ENCODE measurements around the gene SLC35D3. TPM values are rescaled to one million over a fixed set of nuclear protein-coding genes. Genes with fewer than 3 reads are reported as not detected.
"Not testable (repeated sequence)": the region's sequence is repeated elsewhere in the genome, so short reads cannot be mapped to it uniquely, and the experiment has no call there.

Gene SLC35D3
- total RNA-seq, 1 donor from 2014 or later, result not detected

DNA sequence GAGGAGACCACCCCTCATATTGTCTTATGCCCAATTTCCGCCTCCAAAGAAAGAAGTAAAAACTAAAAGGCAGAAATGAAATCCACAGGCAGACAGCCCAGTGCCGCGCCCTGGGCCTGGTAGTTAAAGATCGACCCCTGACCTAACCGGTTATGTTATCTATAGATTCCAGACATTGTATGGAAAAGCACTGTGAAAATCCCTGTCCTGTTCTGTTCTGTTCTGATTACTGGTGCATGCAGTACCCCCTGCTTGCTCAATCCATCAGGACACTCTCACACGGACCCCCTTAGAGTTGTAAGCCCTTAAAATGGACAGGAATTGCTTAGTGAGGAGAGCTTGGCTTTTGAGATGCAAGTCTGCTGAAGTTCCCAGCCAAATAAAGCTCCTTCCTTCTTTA, 37.8 kb downstream of the SLC35D3 start:
- intact Hi-C loops (cut with DNase I); ATAC-seq (ENCODE audit: poor library complexity); DNase-seq: not testable (repeated sequence)

DNA sequence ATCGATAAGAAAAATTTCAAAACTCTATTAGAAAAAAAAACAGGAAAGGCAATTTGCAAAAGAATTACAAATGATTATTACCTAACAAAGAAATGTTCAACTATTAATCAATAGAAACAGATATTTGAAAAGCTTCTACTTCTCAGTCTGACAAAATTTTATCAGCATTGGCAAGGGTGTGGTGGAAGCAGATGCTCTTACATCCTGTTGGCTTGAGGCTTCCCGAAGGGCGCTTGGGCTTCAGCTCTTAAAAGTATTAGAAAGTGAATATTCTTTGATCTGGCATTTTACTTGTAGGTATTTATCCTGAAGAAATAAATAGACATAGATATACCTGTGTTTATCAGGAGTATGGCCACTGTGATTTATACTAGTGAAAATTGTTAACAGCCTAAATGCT, 38.7 kb downstream of the SLC35D3 start:
- DNase-seq (no peak), ATAC-seq (ENCODE audit: poor library complexity) (no peak)
- intact Hi-C loops (cut with DNase I), result no loop called here

DNA sequence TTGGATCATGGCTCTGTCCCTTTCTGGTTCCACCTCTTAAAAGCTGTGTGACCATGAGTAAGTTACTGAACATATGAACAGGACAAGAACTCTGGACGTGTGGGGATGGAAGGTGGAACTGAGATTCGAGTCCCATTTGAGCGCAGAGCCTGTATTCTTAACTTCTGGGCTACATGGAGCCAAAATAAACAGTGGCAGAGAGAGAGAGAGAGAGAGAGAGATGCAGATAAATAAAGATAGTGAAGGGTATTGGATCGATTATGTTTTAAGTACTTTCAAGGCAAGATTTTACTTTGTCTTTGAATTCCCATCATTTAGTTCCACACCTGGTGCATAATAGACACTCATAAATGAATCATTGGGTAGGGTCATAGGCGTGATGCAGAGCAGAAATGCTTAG, 39.7 kb downstream of the SLC35D3 start:
- intact Hi-C loops (cut with DNase I), result no loop called here
- ATAC-seq (ENCODE audit: poor library complexity), result no peak
- no peak for DNase-seq

DNA sequence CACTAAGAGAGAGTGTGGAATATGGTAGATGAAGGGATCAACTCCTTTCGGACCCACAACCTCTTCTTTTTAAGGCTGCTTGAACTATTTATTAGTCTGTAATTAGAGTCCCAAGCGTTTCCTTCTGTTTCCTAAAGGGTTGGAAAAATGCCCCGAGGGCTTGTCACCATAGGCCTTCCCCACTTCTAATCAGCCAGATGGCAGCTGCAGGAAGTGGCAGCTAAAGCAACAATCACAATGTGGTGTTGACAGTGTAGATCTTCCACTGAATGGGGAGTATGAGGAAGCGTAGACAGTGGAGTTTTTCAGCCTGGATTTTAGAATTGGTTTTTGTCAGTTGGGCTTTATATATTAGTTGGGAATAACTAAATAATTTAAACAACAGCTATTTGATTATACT, 40.6 kb downstream of the SLC35D3 start:
- intact Hi-C loops (cut with DNase I), result no loop called here
- ATAC-seq (ENCODE audit: poor library complexity) (peak; percentile 93), DNase-seq (peak; percentile 48)

DNA sequence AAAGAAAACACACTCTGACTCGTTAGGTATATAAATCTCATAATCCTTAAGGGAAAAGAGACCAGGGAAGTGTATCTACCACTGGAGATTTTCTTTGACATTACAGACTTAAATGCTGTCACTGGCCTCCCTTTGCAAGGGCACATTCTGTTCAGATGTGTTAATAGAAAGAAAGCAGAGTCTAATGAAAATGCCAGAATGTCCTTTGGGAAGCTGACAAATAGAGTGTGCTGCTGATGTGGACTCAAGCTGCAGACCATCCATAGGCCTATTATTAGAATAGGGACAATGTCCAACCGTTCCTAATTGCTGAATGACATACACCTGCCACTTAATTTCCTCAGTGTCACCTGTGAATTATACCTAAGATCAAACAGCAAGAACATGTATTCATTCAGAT, 41.2 kb downstream of the SLC35D3 start:
- no peak for DNase-seq
- intact Hi-C loops (cut with DNase I), result no loop called here
- peak; percentile 86 for ATAC-seq (ENCODE audit: poor library complexity)

DNA sequence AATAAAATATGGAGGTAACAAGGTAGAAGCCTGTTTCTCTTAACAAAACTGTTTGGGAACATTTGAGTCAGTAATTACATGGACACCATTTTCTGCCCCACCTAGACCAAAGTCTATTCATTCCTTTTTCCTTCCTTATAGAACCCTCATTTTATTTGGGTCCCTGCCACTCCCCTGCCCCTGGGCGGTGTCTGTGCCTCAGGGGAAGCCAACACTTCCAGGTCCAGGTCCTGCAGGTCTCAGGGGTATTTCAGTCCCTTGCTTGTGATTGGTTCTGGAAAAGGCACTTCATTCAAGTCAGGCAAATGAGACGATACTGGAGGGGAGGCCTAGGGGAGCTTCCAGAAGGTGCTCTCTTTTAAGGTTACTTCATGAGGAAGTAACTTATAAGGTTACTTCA, 42.3 kb downstream of the SLC35D3 start:
- intact Hi-C loops (cut with DNase I), result no loop called here
- ATAC-seq (ENCODE audit: poor library complexity) (no peak), DNase-seq (no peak)

DNA sequence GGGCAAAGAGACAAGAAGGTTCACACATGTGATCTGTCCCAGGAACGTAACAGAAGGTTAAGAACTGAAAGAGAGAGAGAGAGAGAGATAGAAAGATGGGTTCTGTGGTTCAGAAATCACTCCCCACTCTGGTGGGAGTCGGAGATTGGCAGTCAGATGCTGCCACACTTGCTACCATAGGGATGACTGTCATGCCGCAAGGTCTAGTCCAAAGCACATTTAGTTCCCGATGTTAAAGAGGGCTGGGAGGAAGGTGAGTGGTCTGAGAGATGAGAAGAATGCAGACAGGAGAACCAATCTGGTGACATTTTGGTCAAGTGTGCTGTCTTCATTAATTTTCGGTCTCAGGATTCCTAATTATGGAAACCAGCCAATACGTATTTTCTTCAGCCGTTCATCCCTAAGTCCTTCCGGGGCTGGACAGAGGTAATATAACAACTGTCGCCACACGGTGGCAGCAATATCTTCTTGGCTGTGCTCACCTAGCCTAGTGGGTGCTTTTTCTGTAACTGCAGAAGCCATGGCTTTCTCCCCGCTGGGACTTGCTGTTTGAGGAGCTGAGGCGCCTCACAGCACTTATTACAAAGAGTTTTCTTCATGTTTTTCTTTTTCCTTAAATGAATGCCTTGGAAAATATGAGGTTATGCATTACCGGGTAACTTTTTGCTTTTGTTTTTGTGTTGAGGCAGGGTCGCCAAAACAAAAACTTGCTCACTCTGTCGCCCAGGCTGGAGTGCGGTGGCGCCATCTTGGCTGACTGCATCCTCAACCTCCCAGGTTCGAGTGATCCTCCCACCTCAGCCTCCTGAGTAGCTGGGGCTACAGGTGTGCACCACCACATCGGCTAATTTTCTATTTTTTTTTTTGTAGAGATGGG, 46.0 kb downstream of the SLC35D3 start:
- peak; percentile 80 for DNase-seq
- peak; percentile 75 for ATAC-seq (ENCODE audit: poor library complexity)
- intact Hi-C loops (cut with DNase I), result no loop called here

DNA sequence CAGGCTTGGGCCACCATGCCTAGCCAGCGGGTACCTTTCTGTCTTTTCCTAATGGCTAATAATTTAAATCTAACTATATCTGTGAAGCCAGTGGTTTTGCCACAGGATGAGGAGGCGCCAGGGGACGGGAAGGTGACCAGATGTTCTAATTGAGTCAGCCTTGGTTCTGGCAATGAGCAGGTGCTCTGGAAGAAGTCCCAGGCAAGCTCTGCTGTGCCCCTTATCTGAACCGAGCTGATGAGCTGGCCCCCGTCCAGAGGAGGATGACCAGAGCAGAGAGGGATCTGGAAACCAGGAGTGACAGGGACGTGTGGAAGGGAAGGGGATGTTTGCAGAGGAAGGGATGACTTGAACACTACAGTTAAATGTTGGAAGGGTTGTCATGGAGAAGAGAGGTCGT, 46.7 kb downstream of the SLC35D3 start:
- peak; percentile 86 for DNase-seq
- intact Hi-C loops (cut with DNase I), result no loop called here
- ATAC-seq (ENCODE audit: poor library complexity), result peak; percentile 86

DNA sequence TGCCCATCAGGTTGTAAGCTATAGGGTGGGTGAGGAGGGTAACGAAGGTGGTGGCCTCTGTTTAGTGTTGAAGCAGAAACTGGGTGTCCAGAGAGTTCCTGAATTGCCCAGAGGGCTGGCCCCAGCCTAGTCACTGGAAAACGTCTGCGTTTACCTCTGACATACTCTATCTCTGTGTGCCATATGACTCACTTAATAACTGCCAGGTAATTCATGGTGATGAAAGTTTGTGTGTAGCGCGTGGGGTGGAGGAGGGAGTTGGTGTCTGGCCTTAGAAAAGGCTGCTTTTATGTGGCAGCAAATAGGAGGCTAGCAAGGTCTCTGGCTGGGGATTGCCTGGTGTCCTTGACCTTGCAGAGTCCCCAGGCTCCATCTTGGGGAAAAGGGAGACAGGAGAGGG, 47.3 kb downstream of the SLC35D3 start:
- DNase-seq (peak; percentile 49), ATAC-seq (ENCODE audit: poor library complexity) (peak; percentile 77)
- intact Hi-C loops (cut with DNase I), result no loop called here

DNA sequence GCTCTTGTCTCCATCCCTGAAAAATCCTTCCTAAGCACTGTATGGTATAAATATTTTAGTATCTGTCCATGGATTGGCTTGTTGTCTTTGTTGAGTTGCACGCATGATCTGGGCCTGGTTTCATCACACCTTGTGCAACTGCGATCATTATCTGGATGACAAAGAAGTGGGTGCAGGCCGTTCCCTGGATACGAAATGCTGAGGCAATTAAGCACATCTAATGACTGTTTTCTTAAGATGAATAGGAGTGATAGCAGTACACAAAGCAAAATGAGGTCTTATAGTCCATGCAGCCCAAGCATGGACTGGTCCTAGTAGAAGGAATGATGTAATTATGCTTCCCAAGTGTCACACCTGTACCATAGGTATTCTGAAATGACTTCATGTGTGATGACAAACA, 47.8 kb downstream of the SLC35D3 start:
- DNase-seq (no peak), ATAC-seq (ENCODE audit: poor library complexity) (no peak)
- intact Hi-C loops (cut with DNase I), result no loop called here

DNA sequence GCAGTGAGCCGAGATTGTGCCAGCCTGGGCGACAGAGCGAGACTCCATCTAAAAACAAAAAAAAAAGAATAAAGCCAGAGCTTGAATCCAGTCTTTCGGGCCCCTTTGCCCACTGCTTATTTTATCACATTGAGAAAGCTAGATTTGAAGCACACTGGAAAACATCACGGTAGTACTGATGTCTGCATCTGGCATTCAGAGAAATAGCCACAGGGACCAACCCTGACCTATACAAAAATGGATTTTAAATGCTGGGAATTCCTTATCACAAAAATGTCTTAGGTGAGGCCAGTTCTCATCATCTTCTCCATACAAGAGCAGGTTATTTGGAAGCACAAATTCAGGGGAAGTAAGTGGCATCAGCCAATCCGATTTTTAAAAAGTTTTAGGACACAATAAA, 49.5 kb downstream of the SLC35D3 start:
- no peak for ATAC-seq (ENCODE audit: poor library complexity)
- intact Hi-C loops (cut with DNase I), result no loop called here
- no peak for DNase-seq

DNA sequence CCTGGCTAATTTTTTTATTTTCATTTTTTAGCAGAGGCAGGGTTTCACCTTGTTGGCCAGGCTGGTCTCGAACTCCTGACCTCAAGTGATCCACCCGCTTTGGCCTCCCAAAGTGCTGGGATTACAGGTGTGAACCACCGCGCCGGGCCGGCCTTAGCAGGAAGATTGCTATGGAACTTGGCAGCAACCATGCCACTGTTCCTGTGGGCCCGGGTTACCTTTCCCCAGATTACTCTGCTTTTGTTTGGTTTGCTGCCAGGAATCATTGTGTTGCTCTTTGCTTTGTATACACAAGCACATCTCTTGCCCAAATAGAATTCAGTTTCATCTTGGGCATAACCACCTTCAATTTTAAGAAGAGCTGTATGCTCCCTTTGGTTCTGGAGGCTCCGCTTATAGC, 51.7 kb downstream of the SLC35D3 start:
- ATAC-seq (ENCODE audit: poor library complexity); intact Hi-C loops (cut with DNase I); DNase-seq: not testable (repeated sequence)

Other genes starting within 250 kb of the SLC35D3 start
- gene MAP3K5, start 129.8 kb upstream of the SLC35D3 start, total RNA-seq, result 39.9 TPM
- gene PEX7, start 99.7 kb upstream of the SLC35D3 start, total RNA-seq, result 12.0 TPM
- gene IL20RA, start 122.7 kb downstream of the SLC35D3 start, total RNA-seq, result 9.1 TPM